GM12875 (cell line): ENCODE results near the gene SLC22A16.
"Not testable (repeated sequence)": the region's sequence is repeated elsewhere in the genome, so short reads cannot be mapped to it uniquely, and the experiment has no call there.

Source experiments
- H3K4me3 ChIP-seq: one replicate; pipeline ENCODE4 v1.5.1; 2011; ENCODE audit warnings: low read depth, low read length, control low read depth
- CTCF ChIP-seq: IDR thresholded peaks from 2 replicates; pipeline ENCODE4 v1.5.1; 2011; ENCODE audit warnings: low read depth, mild to moderate bottlenecking, control low read depth, inconsistent platforms, low read length, moderate library complexity, borderline replicate concordance; ENCODE audit not compliant: insufficient read depth

The SLC22A16 gene

GRCh38 chr6:110467566-110468140, 8.8 kb downstream of the SLC22A16 start:
- H3K4me3 ChIP-seq, result no peak overlapping the region
- TF ChIP-seq CTCF, result no peak

- no peak overlapping the region for H3K4me3 ChIP-seq
- no peak for TF ChIP-seq CTCF
Measured at GRCh38 chr6:110462884-110463481, 13.4 kb downstream of the SLC22A16 start.

GRCh38 chr6:110461376-110461775, 15.0 kb downstream of the SLC22A16 start:
- TF ChIP-seq CTCF, result no peak
- no peak overlapping the region for H3K4me3 ChIP-seq

- TF ChIP-seq CTCF, result no peak
Measured at GRCh38 chr6:110459137-110459536, 17.3 kb downstream of the SLC22A16 start.

GRCh38 chr6:110458476-110458875, 17.9 kb downstream of the SLC22A16 start:
- no peak overlapping the region for H3K4me3 ChIP-seq
- TF ChIP-seq CTCF, result no peak

More at GRCh38 chr6:110459137-110459536, 17.3 kb downstream of the SLC22A16 start:
- H3K4me3 ChIP-seq, result no peak overlapping the region

GRCh38 chr6:110457567-110458175, 18.7 kb downstream of the SLC22A16 start:
- not testable (repeated sequence) for H3K4me3 ChIP-seq
- peak; percentile 66; the same call in 1 of the 2 replicates for TF ChIP-seq CTCF

GRCh38 chr6:110456694-110457093, 19.7 kb downstream of the SLC22A16 start:
- H3K4me3 ChIP-seq, result no peak overlapping the region
- TF ChIP-seq CTCF, result no peak
